DOHH2 (cell line): ENCODE measurements around the gene PON2.

Source experiments
- EZH2phosphoT487 ChIP-seq: fragments of 200-600 bp; sonication (generic); IDR thresholded peaks from 2 replicates; pipeline ENCODE4 v1.6.1; 2017; ENCODE audit warnings: borderline replicate concordance, mild to moderate bottlenecking, antibody characterized with exemption, low read length, moderate library complexity, mixed read lengths
- TF ChIP-seq, protein P1 (sequence below): fragments of 200-600 bp; sonication (generic); IDR thresholded peaks from one replicate; pipeline ENCODE4 v1.5.1; 2014; ENCODE audit warnings: antibody characterized with exemption, mild to moderate bottlenecking, low read depth, low read length; ENCODE audit not compliant: poor library complexity, severe bottlenecking

DNA sequence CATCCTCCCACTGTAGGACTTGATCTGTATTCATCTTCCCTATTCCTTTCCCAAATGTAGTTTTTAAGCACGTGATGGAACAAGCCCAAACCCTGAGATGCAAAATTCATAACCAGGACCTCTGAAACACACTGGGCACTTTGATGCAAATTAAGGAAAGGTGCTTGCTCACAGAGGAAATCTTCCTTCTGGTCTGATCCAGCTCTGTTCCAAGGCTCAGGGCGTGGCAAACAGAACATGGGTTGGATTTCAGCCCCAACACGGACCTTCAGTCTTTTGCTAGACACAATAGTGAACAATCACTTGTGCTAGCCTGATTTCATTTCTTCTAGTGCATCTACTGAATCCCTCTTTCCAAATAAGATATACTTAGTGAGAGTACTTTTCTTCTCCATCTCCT lies 66.6 kb downstream of the PON2 start:
- TF ChIP-seq, protein P1, sequence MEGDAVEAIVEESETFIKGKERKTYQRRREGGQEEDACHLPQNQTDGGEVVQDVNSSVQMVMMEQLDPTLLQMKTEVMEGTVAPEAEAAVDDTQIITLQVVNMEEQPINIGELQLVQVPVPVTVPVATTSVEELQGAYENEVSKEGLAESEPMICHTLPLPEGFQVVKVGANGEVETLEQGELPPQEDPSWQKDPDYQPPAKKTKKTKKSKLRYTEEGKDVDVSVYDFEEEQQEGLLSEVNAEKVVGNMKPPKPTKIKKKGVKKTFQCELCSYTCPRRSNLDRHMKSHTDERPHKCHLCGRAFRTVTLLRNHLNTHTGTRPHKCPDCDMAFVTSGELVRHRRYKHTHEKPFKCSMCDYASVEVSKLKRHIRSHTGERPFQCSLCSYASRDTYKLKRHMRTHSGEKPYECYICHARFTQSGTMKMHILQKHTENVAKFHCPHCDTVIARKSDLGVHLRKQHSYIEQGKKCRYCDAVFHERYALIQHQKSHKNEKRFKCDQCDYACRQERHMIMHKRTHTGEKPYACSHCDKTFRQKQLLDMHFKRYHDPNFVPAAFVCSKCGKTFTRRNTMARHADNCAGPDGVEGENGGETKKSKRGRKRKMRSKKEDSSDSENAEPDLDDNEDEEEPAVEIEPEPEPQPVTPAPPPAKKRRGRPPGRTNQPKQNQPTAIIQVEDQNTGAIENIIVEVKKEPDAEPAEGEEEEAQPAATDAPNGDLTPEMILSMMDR, result no peak
- no peak for TF ChIP-seq EZH2phosphoT487
